Activated CD4-positive, alpha-beta T cell treated with anti-CD3 and anti-CD28 coated beads, Interleukin-2, amount 10 ng/mL, durations not matched to agents 7 days and 5 days (primary cell): ENCODE data around the gene PEMT. TPM values are rescaled to one million over a fixed set of nuclear protein-coding genes. Genes with fewer than 3 reads are reported as not detected.

Experiments used
- CTCF ChIA-PET: fragments of 350-600 bp; sonication (Branson Sonifier 250); formaldehyde crosslinking; loops from one replicate; lab custom pipeline; 2021; ENCODE audit warnings: antibody characterized with exemption; lab: Charles Lee
- POLR2A ChIA-PET: fragments of 350-600 bp; sonication (Branson Sonifier 250); formaldehyde crosslinking; loops from one replicate; lab custom pipeline; 2021; ENCODE audit warnings: antibody characterized with exemption; lab: Charles Lee
- DNase-seq: peaks from one replicate; pipeline ENCODE4 v3.0.0-alpha.2; 2020
- H3K27ac Mint-ChIP-seq: one replicate; pipeline ENCODE4 v1.8.0; 2021; ENCODE audit warnings: mild to moderate bottlenecking, moderate library complexity, mixed read lengths
- H3K27me3 Mint-ChIP-seq: one replicate; pipeline ENCODE4 v1.8.0; 2021; ENCODE audit warnings: mixed read lengths
- H3K36me3 Mint-ChIP-seq: one replicate; pipeline ENCODE4 v1.8.0; 2021; ENCODE audit warnings: low read depth, mixed read lengths
- H3K4me1 Mint-ChIP-seq: one replicate; pipeline ENCODE4 v1.8.0; 2021; ENCODE audit warnings: mixed read lengths
- H3K4me3 Mint-ChIP-seq: one replicate; pipeline ENCODE4 v1.8.0; 2021; ENCODE audit warnings: mild to moderate bottlenecking, moderate library complexity, mixed read lengths
- H3K9me3 Mint-ChIP-seq: one replicate; pipeline ENCODE4 v1.8.0; 2021; ENCODE audit warnings: mixed read lengths
- total RNA-seq, 2 experiments: library from RNA; stranded (reverse); gene quantifications; one replicate each; pipeline ENCODE4 v1.2.3, GENCODE V29; 2021

PEMT gene
- total RNA-seq, 2 experiments from 2014 or later: 10.8 to 17.3 TPM

DNA sequence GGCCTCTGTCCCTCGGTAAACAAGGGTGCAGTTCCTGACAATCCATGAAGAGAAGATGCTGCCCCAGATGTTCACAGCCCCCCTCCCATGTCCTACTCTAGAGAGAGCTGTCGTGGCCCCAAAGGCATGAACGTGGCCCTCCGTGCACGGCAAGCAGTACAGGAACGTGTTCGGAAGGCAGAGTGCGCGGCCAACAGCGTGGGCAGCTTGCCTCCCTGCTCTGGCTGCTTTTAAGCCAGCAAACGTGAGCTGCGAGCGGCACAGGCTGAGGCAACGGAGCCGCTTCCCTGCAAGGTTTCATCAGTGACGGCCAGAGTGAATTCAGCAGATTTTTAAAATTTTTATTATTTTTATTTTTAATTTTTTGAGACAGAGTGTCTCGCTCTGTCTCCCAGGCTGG is 37.2 kb downstream of the PEMT start:
- POLR2A ChIA-PET: no interaction called here
- Mint-ChIP-seq H3K4me1 (no peaks in the 10 kb centered on the region), H3K27me3 (no peaks in the 10 kb centered on the region), H3K9me3 (no peaks in the 10 kb centered on the region), H3K4me3 (no peak overlapping the region), H3K27ac (no peak overlapping the region), H3K36me3 (no peaks in the 10 kb centered on the region)
- DNase-seq: no peak
- CTCF ChIA-PET: interaction anchor here (0.6 kb wide), 1 partner anchor 427 kb away, joined by 4 read pairs; no protein-coding TSS in a partner anchor

DNA sequence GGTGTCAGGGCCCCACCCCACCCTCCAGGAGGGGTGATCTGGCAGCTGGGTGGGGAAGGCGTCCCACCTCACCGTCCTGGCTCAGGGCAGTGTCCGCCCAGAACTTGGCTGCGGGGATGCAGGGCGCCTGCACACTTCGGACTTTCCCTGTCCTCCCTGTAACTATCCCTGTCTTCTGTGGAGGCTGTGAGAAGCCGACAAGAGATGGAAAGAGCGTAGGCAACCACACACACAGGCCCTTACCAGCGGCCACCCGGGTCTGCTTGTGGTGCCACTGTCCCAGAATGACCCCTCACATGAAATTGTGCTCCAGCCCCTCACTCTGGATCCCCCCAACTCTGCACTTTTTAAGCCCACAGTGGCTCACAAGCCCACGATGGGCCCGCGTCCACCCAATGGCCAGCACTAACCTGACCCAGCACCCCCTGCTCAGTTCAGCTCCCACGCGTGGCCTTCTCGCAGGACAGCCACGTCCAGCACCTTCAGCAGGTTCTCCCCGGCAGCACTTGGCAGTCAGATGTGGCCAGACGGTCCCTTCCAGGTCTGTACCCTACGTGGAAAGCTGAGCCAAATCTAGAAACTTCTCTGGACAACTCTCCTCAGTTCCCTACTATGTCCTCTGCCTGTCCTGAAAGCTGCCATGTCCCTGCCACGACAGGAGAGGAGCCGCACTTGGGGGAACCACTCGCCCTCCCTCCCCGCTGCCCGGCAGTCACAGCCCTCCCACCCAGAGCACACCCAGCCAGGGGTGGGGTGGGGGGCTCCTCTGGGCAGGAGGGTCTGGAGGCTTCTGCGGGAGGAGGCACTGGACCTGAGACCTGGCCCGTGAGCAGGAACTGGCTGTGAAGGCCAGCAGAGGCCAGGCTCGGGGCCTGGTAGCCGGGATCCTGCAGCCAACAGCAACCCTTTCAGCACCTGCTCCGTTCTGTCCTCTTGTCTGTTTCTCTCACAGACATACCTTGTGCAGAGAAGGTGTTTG is 38.0 kb downstream of the PEMT start:
- CTCF ChIA-PET: interaction anchor here (0.6 to 1.4 kb wide), 2 partner anchors 57 to 428 kb away, joined by 3 to 4 read pairs; partner anchors contain the start of gene RASD1
- Mint-ChIP-seq H3K36me3 (no peaks in the 10 kb centered on the region), H3K9me3 (no peaks in the 10 kb centered on the region), H3K27ac (no peak overlapping the region), H3K4me3 (no peak overlapping the region), H3K27me3 (no peaks in the 10 kb centered on the region), H3K4me1 (no peaks in the 10 kb centered on the region)
- POLR2A ChIA-PET: no interaction called here
- no peak for DNase-seq

- no peak for DNase-seq
- no peak overlapping the region for H3K27ac Mint-ChIP-seq
- no peaks in the 10 kb centered on the region for H3K36me3 Mint-ChIP-seq
- CTCF ChIA-PET: interaction anchor here (1.4 kb wide), 1 partner anchor 56 kb away, joined by 3 read pairs; the partner anchor contains the start of gene RASD1
- no peaks in the 10 kb centered on the region for H3K27me3 Mint-ChIP-seq
- POLR2A ChIA-PET: no interaction called here
- H3K4me1 Mint-ChIP-seq: no peaks in the 10 kb centered on the region
- no peaks in the 10 kb centered on the region for H3K9me3 Mint-ChIP-seq
- H3K4me3 Mint-ChIP-seq: no peak overlapping the region
Observed at GRCh38 chr17:17552351-17553216, 38.9 kb downstream of the PEMT start.

- ChIA-PET POLR2A (no interaction called here), CTCF (no interaction called here)
- Mint-ChIP-seq H3K27ac (no peak overlapping the region), H3K4me3 (no peak overlapping the region), H3K27me3 (no peaks in the 10 kb centered on the region), H3K9me3 (no peaks in the 10 kb centered on the region), H3K36me3 (no peaks in the 10 kb centered on the region), H3K4me1 (no peaks in the 10 kb centered on the region)
- DNase-seq: no peak
Observed at GRCh38 chr17:17551361-17551760, 40.1 kb downstream of the PEMT start.

DNA sequence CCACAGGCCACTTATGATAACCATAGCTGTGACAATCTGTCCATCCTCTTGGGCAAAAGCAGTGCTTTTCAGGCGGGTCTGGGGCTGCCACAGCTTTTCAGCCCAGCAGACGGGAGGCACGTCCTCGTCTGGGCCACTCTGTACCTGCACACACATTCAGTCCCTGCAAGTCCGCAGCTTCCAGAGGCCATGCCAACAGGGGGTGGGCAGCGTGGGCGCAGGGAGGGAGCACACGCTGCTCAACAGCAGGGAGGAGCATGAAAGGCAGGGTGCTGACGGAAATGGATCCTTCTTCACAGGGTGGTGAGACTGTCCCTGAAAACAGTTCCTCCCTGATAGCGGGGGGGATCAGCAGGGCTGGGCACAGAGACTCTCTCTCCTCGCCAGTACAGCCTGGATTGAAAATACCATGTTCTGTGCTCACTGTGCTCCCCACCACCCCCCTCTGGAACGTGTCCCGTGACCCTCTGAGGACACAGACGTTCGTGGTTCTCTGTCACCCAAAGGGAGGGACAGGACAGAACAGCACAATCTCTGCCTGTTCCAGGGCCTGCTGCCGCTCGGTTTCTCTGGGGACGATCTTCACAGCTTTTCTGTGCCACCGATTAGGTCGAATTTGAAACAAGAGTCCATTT is 41.7 kb downstream of the PEMT start:
- ChIA-PET CTCF (interaction anchor here (0.6 to 1.2 kb wide), 2 partner anchors 38 to 160 kb away, joined by 3 to 4 read pairs; no protein-coding TSS in a partner anchor), POLR2A (no interaction called here)
- Mint-ChIP-seq H3K4me1 (no peaks in the 10 kb centered on the region), H3K4me3 (no peak overlapping the region), H3K27ac (no peak overlapping the region), H3K9me3 (no peaks in the 10 kb centered on the region), H3K36me3 (no peaks in the 10 kb centered on the region), H3K27me3 (no peaks in the 10 kb centered on the region)
- no peak for DNase-seq

GRCh38 chr17:17548044-17548443 is 43.5 kb downstream of the PEMT start:
- Mint-ChIP-seq H3K4me1 (no peaks in the 10 kb centered on the region), H3K27ac (no peak overlapping the region), H3K9me3 (no peaks in the 10 kb centered on the region), H3K27me3 (no peaks in the 10 kb centered on the region), H3K4me3 (no peak overlapping the region), H3K36me3 (no peaks in the 10 kb centered on the region)
- no peak for DNase-seq
- ChIA-PET POLR2A (no interaction called here), CTCF (interaction anchor here (0.6 to 1.5 kb wide), 4 partner anchors 15 to 1693 kb away, joined by 3 to 5 read pairs (median 3); no protein-coding TSS in a partner anchor)

- POLR2A ChIA-PET: no interaction called here
- Mint-ChIP-seq H3K9me3 (no peaks in the 10 kb centered on the region), H3K27me3 (no peaks in the 10 kb centered on the region), H3K4me1 (no peaks in the 10 kb centered on the region), H3K36me3 (no peaks in the 10 kb centered on the region), H3K4me3 (no peak overlapping the region), H3K27ac (no peak overlapping the region)
- CTCF ChIA-PET: interaction anchor here (1.4 to 1.5 kb wide), 2 partner anchors 16 to 50 kb away, joined by 3 to 5 read pairs; no protein-coding TSS in a partner anchor
- no peak for DNase-seq
Observed at GRCh38 chr17:17547210-17547764, 44.2 kb downstream of the PEMT start.

DNA sequence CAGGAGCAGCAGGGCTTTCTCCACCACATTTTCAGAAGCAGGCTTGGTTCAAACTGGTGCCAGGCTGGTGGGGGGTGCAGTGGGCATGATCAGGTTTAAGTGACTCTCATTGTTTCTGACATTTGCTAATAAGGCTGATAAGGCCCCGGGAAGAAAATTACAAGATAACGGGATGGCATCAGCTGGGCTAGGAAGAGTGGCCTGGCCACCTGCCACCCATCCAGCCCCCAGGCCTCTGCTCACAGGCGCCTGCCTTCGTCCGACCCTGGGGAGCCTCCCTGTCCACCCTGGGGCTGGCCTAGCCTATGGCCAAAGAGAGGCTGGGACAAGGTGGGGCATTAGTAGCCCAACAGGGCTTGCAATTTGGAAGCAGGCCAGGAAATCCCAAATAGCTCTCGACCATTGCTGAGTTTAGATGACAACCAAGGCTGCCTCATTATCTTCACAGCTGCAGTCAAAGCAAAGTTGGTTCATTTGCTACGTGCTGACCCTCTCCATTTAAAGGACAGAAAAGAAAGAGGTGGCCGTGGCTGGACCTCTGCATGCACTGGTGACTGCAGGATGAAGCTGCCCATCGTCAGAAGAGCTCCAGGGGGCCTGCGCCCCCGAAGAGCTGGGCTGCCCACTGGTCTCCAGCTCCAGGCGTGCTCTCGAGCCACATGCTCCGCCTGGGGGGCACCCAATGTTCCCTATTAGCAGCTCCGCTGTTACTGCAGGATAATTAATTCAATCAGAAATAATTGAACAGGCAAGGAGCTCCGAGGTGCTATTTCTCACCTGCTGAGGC is 44.9 kb downstream of the PEMT start:
- H3K27me3 Mint-ChIP-seq: no peaks in the 10 kb centered on the region
- no peaks in the 10 kb centered on the region for H3K9me3 Mint-ChIP-seq
- no peak for DNase-seq
- no peaks in the 10 kb centered on the region for H3K36me3 Mint-ChIP-seq
- no peak overlapping the region for H3K4me3 Mint-ChIP-seq
- H3K4me1 Mint-ChIP-seq: no peaks in the 10 kb centered on the region
- ChIA-PET POLR2A (no interaction called here), CTCF (interaction anchor here (1.5 kb wide), 1 partner anchor 17 kb away, joined by 3 read pairs; no protein-coding TSS in a partner anchor)
- H3K27ac Mint-ChIP-seq: no peak overlapping the region

DNA sequence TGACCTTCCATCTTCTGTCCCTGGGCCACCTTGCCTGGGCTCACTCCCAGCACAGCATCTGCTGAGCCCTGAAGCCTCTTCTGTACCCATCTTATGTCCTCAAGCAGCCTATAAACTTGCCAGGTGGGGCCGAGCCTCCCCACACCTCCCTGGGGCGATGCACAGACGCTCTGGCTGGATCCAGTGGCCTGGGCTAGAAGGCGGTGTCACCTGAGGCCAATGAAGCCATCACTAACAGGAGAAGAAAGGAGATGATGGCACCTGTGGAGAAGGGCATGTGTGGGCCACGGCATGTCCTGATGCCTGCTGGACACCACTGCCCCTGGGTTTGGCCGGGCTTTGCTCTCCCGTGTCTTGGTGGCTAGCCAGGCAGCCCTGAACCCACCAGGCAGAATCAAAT is 45.5 kb downstream of the PEMT start:
- Mint-ChIP-seq H3K27me3 (no peaks in the 10 kb centered on the region), H3K36me3 (no peaks in the 10 kb centered on the region), H3K4me1 (no peaks in the 10 kb centered on the region), H3K27ac (no peak overlapping the region), H3K9me3 (no peaks in the 10 kb centered on the region), H3K4me3 (no peak overlapping the region)
- ChIA-PET POLR2A (no interaction called here), CTCF (no interaction called here)
- DNase-seq: no peak

DNA sequence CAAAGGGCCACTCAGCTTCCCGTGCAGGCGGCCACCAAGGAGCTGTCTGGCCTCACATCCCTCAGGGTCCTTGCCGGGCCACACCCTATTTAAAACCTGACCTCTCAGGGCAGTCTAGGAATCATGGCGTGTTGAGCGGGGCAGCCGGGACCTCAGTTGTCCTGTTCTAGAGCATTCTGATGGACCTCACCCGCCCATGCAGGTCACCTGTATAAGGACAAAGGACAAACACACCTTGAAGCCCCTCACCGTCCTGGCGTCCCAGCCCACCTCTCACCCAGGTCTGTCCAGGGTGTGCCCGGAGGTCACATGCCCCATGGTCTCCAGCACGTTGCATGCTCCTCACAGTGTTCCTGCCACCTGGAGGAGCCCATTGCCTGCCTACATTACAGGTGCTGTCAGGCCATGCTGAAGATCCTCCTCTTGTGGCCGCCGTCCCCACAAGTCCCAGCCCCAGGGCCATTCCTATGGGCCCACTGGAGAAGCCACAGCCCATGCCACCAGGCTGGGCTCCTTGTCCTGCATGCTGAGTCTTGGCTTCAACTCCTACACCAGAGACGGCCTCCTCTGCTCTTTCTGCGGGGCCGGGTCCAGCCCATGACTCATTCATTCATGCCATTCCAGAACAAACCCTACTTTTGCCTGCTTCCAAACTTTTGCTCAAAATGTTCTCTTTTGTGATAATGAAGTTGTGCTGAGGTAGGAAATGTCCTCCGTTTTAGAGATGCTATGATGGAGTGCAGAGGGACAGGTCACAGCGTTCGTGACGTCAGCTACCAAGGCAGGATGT is 46.3 kb downstream of the PEMT start:
- ChIA-PET CTCF (no interaction called here), POLR2A (no interaction called here)
- no peak overlapping the region for H3K27ac Mint-ChIP-seq
- H3K27me3 Mint-ChIP-seq: no peaks in the 10 kb centered on the region
- no peak overlapping the region for H3K4me3 Mint-ChIP-seq
- no peaks in the 10 kb centered on the region for H3K36me3 Mint-ChIP-seq
- no peak for DNase-seq
- no peaks in the 10 kb centered on the region for H3K9me3 Mint-ChIP-seq
- no peaks in the 10 kb centered on the region for H3K4me1 Mint-ChIP-seq
